HEK293T (cell line): ENCODE results near the gene IAH1.
"Not testable (repeated sequence)": the region's sequence is repeated elsewhere in the genome, so short reads cannot be mapped to it uniquely, and the experiment has no call there.

Experiments
- BHLHE40 ChIP-seq: fragments of 450-650 bp; IDR thresholded peaks from 2 replicates; pipeline ENCODE4 v1.6.1; 2016; ENCODE audit warnings: mild to moderate bottlenecking, moderate library complexity, borderline replicate concordance
- CTBP1 ChIP-seq: fragments of 450-650 bp; IDR thresholded peaks from 2 replicates; pipeline ENCODE4 v1.6.1; 2016; ENCODE audit warnings: borderline replicate concordance
- ELF4 ChIP-seq: fragments of 450-650 bp; IDR thresholded peaks from 2 replicates; pipeline ENCODE4 v1.6.1; 2017; ENCODE audit warnings: antibody characterized with exemption
- FOXA1 ChIP-seq: fragments of 450-650 bp; IDR thresholded peaks from 2 replicates; pipeline ENCODE4 v1.6.1; 2016; ENCODE audit warnings: mild to moderate bottlenecking
- FOXK2 ChIP-seq: fragments of 450-650 bp; IDR thresholded peaks from 2 replicates; pipeline ENCODE4 v1.6.1; 2016; ENCODE audit warnings: mild to moderate bottlenecking
- FOXM1 ChIP-seq: fragments of 450-650 bp; IDR thresholded peaks from 2 replicates; pipeline ENCODE4 v1.6.1; 2017; ENCODE audit warnings: mild to moderate bottlenecking, borderline replicate concordance
- HDGF ChIP-seq: fragments of 450-650 bp; IDR thresholded peaks from 2 replicates; pipeline ENCODE4 v1.6.1; 2017; ENCODE audit warnings: antibody characterized with exemption, borderline replicate concordance
- LEF1 ChIP-seq: fragments of 450-650 bp; IDR thresholded peaks from 2 replicates; pipeline ENCODE4 v1.6.1; 2017; ENCODE audit warnings: mild to moderate bottlenecking, borderline replicate concordance
- NFRKB ChIP-seq: fragments of 450-650 bp; IDR thresholded peaks from 2 replicates; pipeline ENCODE4 v1.6.1; 2016; ENCODE audit warnings: mild to moderate bottlenecking, moderate library complexity
- PKNOX1 ChIP-seq: fragments of 450-650 bp; IDR thresholded peaks from 2 replicates; pipeline ENCODE4 v1.6.1; 2016
- SP1 ChIP-seq: fragments of 450-650 bp; IDR thresholded peaks from 2 replicates; pipeline ENCODE4 v1.6.1; 2017
- SUZ12 ChIP-seq: fragments of 450-650 bp; IDR thresholded peaks from 2 replicates; pipeline ENCODE4 v1.6.1; 2016; ENCODE audit warnings: mild to moderate bottlenecking
- TARDBP ChIP-seq: fragments of 450-650 bp; IDR thresholded peaks from 2 replicates; pipeline ENCODE4 v1.6.1; 2016
- ZNF384 ChIP-seq: fragments of 450-650 bp; IDR thresholded peaks from 2 replicates; pipeline ENCODE4 v1.6.1; 2016

GRCh38 chr2:9513946-9514345 is 39.6 kb downstream of the IAH1 start:
- not testable (repeated sequence) for TF ChIP-seq PKNOX1, NFRKB, SP1, ELF4, SUZ12, FOXA1, TARDBP, HDGF, FOXK2, FOXM1, CTBP1, BHLHE40, ZNF384, LEF1
